Right kidney (tissue), 9 donors: ENCODE results near the gene PLCXD3.
"Not testable (repeated sequence)": the region's sequence is repeated elsewhere in the genome, so short reads cannot be mapped to it uniquely, and the experiment has no call there.

Experiments used
- DNase-seq: peaks from one replicate; pipeline ENCODE4 v3.0.0-alpha.2; 2016
- long read RNA-seq, 8 donors: transcript quantifications; one replicate each; lab custom pipeline, GENCODE V29; 2026

Gene PLCXD3
- long read RNA-seq, donor 1, result 0 reads
- long read RNA-seq, donor 2, result 0 reads
- long read RNA-seq, donor 3, result 0 reads
- long read RNA-seq, donor 4, result 0 reads
- long read RNA-seq, donor 5, result 0 reads
- long read RNA-seq, donor 6, result 0 reads
- long read RNA-seq, donor 7, result 0 reads
- long read RNA-seq, donor 8, result 0 reads

- DNase-seq, result peak; percentile 39
These were observed at the start of gene PLCXD3 for GRCh38 chr5:41510176-41510831. Gene PLCXD3 (minus strand): TSS chr5:41510601. CDS start chr5:41510526, 75 bp downstream.

GRCh38 chr5:41559184-41559583 lies 48.8 kb upstream of the PLCXD3 start:
- no peak for DNase-seq

GRCh38 chr5:41558295-41558694 lies 47.9 kb upstream of the PLCXD3 start:
- DNase-seq, result no peak

GRCh38 chr5:41547991-41548390 lies 37.6 kb upstream of the PLCXD3 start:
- no peak for DNase-seq

GRCh38 chr5:41542183-41542582 lies 31.8 kb upstream of the PLCXD3 start:
- DNase-seq, result no peak

GRCh38 chr5:41539454-41539853 lies 29.1 kb upstream of the PLCXD3 start:
- no peak for DNase-seq

- DNase-seq, result no peak
These were observed 27.2 kb upstream of the PLCXD3 start for GRCh38 chr5:41537581-41537980.

- no peak for DNase-seq
These were observed 22.1 kb upstream of the PLCXD3 start for GRCh38 chr5:41532485-41532884.

GRCh38 chr5:41527201-41527779 lies 16.9 kb upstream of the PLCXD3 start:
- no peak for DNase-seq

- DNase-seq, result no peak
These were observed 16.3 kb upstream of the PLCXD3 start for GRCh38 chr5:41526699-41527098.

GRCh38 chr5:41524174-41524573 lies 13.8 kb upstream of the PLCXD3 start:
- no peak for DNase-seq

GRCh38 chr5:41522193-41522786 lies 11.9 kb upstream of the PLCXD3 start:
- DNase-seq, result no peak

GRCh38 chr5:41519801-41520200 lies 9.4 kb upstream of the PLCXD3 start:
- DNase-seq, result no peak

GRCh38 chr5:41517909-41518308 lies 7.5 kb upstream of the PLCXD3 start:
- DNase-seq, result no peak

GRCh38 chr5:41511241-41511640 lies 840 bp upstream of the PLCXD3 start:
- no peak for DNase-seq

GRCh38 chr5:41509399-41510175 lies 814 bp downstream of the PLCXD3 start:
- peak; percentile 7 for DNase-seq

- no peak for DNase-seq
These were observed 1.6 kb downstream of the PLCXD3 start for GRCh38 chr5:41508696-41509398.

GRCh38 chr5:41508186-41508585 lies 2.2 kb downstream of the PLCXD3 start:
- DNase-seq, result no peak

- no peak for DNase-seq
These were observed 2.9 kb downstream of the PLCXD3 start for GRCh38 chr5:41507501-41507900.

- DNase-seq, result no peak
These were observed 6.5 kb downstream of the PLCXD3 start for GRCh38 chr5:41503860-41504259.

GRCh38 chr5:41503310-41503709 lies 7.1 kb downstream of the PLCXD3 start:
- no peak for DNase-seq

GRCh38 chr5:41493490-41494126 lies 16.8 kb downstream of the PLCXD3 start:
- DNase-seq, result not testable (repeated sequence)
